ENCODE measurements around the gene TBC1D14. TPM values are rescaled to one million over a fixed set of nuclear protein-coding genes. Genes with fewer than 3 reads are reported as not detected.

TBC1D14 gene
- total and polyA plus RNA-seq, 10 of the 15 experiments (the other 5 are each of a cell fraction or from before 2014, with no cell fraction given): 0.87 to 39.3 (median 30.1) TPM

DNA sequence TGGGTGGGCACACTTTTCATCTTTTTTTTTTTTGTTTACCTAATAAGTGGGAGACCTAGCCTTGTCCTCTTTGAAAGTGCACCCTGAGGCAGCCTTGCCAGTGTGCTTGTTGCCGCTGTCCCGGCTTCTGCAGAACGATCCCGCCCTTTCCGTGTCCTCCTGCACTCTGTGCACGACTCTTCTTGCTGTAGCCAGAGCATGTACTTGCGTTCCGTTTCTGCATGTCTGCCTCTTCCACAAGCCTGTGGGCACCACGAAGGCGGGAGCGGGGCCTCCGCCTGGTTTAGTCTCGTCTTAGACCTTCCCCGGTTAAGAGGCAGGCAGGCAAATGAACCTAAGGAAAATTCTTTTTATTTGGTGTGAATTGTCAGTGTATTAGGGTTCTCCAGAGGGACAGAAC lies 32.6 kb upstream of the TBC1D14 start (continued):
- TF ChIP-seq, protein P1, sequence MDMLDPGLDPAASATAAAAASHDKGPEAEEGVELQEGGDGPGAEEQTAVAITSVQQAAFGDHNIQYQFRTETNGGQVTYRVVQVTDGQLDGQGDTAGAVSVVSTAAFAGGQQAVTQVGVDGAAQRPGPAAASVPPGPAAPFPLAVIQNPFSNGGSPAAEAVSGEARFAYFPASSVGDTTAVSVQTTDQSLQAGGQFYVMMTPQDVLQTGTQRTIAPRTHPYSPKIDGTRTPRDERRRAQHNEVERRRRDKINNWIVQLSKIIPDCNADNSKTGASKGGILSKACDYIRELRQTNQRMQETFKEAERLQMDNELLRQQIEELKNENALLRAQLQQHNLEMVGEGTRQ (IDR thresholded peaks at IDR 0.05; ENCODE audit: borderline replicate concordance, low read depth, low read length): no peak
- TF ChIP-seq NR2F1 (conservative IDR thresholded peaks at IDR 0.05): no peak

DNA sequence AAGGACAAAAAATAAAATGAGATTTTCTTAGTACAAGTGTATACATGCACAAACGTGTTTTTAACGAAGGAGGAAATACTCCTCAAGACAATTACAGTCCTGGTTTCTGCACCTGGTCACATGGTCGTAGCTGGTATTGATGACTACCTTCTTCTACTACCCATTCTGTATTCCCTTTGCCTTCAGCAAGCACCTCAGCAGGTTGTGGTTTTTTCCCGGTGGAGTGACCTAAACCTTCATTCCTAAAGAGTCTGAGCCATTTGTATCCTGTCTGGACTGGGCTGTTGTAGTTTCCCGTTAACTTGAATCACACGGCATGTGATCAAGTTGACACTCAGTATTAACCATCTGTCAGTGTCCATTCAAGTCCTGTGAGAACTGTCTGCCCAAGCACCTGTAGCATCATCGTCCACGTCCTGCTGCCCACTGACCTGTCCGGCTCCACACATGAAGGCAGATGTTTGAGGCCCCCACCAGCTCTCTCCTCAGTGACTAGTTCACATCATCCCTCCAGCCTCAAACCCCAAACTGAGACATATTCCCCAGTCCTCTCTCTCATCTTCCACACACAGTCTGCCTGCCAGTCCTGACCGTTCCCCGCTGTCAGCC lies 31.1 kb upstream of the TBC1D14 start:
- DNase-seq (ENCODE audit: low read depth, low spot score) (no peak), FAIRE-seq (no peak), ATAC-seq (no peak)
- no peaks in the 10 kb centered on the region for H3K4me1 ChIP-seq (ENCODE audit: control insufficient read depth, insufficient read depth, low read length)
- no peak overlapping the region for H3K9ac ChIP-seq (ENCODE audit: control insufficient read depth, insufficient read depth, low read length)
- no peak overlapping the region for H3K27ac ChIP-seq (ENCODE audit: control insufficient read depth, insufficient read depth)
- ChIA-PET RAD21 (ENCODE audit: unreplicated experiment) (no interaction called here), CTCF (interaction anchor here (6.7 kb wide), 1 partner anchor 160 kb away, joined by 277 read pairs; the partner anchor contains the start of gene BLOC1S4), POLR2A (no interaction called here), SMC1A (ENCODE audit: uncharacterized antibody, unreplicated experiment) (no interaction called here)
- in situ Hi-C loops (cut with MboI): no loop called here
- H3K9me3 ChIP-seq (replicated peaks; ENCODE audit: control insufficient read depth, insufficient read depth, low read length): no peaks in the 10 kb centered on the region
- no peaks in the 10 kb centered on the region for H4K20me1 ChIP-seq (ENCODE audit: control insufficient read depth, insufficient read depth)
- no TSS peak for BruUV-seq (replicated peaks)
- H3K27me3 ChIP-seq (replicated peaks in 1 of 2; ENCODE audit: control insufficient read depth in 2 of 2, insufficient read depth in 2 of 2, low read length in 1 of 2): no peaks in the 10 kb centered on the region
- H3K36me3 ChIP-seq (ENCODE audit: control insufficient read depth in 2 of 2, insufficient read depth in 2 of 2, low read length in 1 of 2): peaks cover 19 to 30% of the 10 kb centered on the region in 2 experiments
- intact Hi-C loops (cut with micrococcal nuclease; ENCODE audit: unreplicated experiment): no loop called here
- no peak overlapping the region for H3K4me3 ChIP-seq
- H2AFZ ChIP-seq (ENCODE audit: control insufficient read depth, low read depth, low read length): no peak overlapping the region
- 75% methylated on average over 11 of the region's 11 CpGs for WGBS (ENCODE audit: insufficient coverage, insufficient replicate concordance, low lambda C conversion rate, missing lambda C conversion rate)
- H3K79me2 ChIP-seq (ENCODE audit: control insufficient read depth, insufficient read depth, low read length): no peaks in the 10 kb centered on the region
- no peak overlapping the region for H3K4me2 ChIP-seq (ENCODE audit: control insufficient read depth, insufficient read depth)
- TF ChIP-seq KDM1A (IDR thresholded peaks at IDR 0.05; ENCODE audit: borderline replicate concordance): no peak
- TF ChIP-seq, protein P2, sequence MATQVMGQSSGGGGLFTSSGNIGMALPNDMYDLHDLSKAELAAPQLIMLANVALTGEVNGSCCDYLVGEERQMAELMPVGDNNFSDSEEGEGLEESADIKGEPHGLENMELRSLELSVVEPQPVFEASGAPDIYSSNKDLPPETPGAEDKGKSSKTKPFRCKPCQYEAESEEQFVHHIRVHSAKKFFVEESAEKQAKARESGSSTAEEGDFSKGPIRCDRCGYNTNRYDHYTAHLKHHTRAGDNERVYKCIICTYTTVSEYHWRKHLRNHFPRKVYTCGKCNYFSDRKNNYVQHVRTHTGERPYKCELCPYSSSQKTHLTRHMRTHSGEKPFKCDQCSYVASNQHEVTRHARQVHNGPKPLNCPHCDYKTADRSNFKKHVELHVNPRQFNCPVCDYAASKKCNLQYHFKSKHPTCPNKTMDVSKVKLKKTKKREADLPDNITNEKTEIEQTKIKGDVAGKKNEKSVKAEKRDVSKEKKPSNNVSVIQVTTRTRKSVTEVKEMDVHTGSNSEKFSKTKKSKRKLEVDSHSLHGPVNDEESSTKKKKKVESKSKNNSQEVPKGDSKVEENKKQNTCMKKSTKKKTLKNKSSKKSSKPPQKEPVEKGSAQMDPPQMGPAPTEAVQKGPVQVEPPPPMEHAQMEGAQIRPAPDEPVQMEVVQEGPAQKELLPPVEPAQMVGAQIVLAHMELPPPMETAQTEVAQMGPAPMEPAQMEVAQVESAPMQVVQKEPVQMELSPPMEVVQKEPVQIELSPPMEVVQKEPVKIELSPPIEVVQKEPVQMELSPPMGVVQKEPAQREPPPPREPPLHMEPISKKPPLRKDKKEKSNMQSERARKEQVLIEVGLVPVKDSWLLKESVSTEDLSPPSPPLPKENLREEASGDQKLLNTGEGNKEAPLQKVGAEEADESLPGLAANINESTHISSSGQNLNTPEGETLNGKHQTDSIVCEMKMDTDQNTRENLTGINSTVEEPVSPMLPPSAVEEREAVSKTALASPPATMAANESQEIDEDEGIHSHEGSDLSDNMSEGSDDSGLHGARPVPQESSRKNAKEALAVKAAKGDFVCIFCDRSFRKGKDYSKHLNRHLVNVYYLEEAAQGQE (IDR thresholded peaks at IDR 0.05; ENCODE audit: low read depth, low read length): no peak
- TF ChIP-seq MEF2A (IDR thresholded peaks at IDR 0.05; ENCODE audit: insufficient read depth, low read depth, low read length): no peak
- TF ChIP-seq BACH1 (IDR thresholded peaks at IDR 0.05; ENCODE audit: borderline replicate concordance): no peak
- no peak for TF ChIP-seq TCF7 (IDR thresholded peaks at IDR 0.05; ENCODE audit: borderline replicate concordance)
- TF ChIP-seq, protein P3, sequence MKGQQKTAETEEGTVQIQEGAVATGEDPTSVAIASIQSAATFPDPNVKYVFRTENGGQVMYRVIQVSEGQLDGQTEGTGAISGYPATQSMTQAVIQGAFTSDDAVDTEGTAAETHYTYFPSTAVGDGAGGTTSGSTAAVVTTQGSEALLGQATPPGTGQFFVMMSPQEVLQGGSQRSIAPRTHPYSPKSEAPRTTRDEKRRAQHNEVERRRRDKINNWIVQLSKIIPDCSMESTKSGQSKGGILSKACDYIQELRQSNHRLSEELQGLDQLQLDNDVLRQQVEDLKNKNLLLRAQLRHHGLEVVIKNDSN (IDR thresholded peaks at IDR 0.05; ENCODE audit: borderline replicate concordance, extremely low read length, insufficient read depth, low read depth, low read length): no peak
- TF ChIP-seq ETV6 (conservative IDR thresholded peaks at IDR 0.05 in 1 of 2, IDR thresholded peaks at IDR 0.05 in 1 of 2; ENCODE audit: borderline replicate concordance in 1 of 2, low read depth in 1 of 2): no peak
- TF ChIP-seq NR2C1 (IDR thresholded peaks at IDR 0.05): no peak
- TF ChIP-seq CEBPB (IDR thresholded peaks at IDR 0.05; ENCODE audit: borderline replicate concordance in 1 of 2, low read depth in 2 of 2, low read length in 2 of 2): no peak
- TF ChIP-seq, protein P4, sequence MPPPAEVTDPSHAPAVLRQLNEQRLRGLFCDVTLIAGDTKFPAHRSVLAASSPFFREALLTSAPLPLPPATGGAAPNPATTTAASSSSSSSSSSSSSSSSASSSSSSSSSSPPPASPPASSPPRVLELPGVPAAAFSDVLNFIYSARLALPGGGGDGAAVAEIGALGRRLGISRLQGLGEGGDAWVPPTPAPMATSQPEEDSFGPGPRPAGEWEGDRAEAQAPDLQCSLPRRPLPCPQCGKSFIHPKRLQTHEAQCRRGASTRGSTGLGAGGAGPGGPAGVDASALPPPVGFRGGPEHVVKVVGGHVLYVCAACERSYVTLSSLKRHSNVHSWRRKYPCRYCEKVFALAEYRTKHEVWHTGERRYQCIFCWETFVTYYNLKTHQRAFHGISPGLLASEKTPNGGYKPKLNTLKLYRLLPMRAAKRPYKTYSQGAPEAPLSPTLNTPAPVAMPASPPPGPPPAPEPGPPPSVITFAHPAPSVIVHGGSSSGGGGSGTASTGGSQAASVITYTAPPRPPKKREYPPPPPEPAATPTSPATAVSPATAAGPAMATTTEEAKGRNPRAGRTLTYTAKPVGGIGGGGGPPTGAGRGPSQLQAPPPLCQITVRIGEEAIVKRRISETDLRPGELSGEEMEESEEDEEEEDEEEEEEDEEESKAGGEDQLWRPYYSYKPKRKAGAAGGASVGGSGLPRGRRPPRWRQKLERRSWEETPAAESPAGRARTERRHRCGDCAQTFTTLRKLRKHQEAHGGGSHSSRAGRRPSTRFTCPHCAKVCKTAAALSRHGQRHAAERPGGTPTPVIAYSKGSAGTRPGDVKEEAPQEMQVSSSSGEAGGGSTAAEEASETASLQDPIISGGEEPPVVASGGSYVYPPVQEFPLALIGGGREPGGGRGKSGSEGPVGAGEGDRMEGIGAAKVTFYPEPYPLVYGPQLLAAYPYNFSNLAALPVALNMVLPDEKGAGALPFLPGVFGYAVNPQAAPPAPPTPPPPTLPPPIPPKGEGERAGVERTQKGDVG (CRISPR knock-in tag; IDR thresholded peaks at IDR 0.05): no peak
- TF ChIP-seq CBFB (IDR thresholded peaks at IDR 0.05; ENCODE audit: low read depth): no peak
